NCI-H524 (cell line): ENCODE results near the gene SSBP3.

Experiments used
- DNase-seq, 2 experiments: peaks; one replicate each; lab custom pipeline; 2025; lab: John Stamatoyannopoulos, UW

The SSBP3 gene

DNA sequence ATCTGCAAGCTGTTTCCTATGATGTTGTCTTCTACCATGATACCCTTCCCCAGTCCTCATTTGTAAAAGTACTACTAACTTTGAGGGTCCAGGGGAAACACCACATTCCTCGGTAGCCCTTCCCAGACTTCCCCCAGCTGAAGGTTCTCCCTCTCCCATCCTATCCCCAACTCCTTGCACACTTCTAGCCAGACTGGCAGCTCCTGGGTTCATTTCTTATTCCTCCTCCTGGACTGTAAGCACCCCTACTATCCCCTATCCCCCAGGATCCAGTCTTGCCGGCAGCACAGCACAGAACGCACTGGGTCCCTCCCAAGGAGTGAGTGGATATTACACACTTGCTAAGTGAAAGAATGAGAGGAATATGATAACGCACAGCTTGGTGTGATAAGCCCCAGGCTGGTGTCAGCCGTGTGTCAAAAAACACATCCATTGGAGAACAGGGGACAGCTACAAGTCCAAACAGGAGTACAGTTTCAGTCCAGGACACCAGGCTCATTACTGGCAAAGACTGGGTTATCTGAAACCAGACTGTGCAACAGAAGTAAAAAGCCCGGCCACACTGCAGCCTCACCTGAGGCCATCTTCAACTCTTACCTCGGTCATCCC lies 100.2 kb downstream of the SSBP3 start:
- no peak for DNase-seq

DNA sequence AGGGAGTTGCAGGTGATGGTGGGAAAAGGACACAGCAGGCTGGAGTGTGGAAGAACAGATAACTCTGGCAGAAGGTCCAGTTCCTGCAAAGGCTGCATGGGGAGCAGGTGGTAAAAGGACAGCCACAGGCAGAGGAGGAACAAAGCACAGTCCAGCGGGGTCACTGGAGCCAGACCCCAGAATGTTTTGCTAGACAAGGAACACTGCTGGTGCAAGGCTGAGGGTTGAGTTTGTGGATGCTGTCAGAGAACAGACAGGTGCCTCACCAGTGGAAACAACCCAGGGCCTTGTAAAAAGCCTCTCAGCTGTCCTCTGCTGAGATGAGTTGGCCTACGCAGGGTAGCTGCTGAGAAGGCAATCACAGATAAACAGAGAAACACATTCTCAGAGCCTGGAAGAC lies 101.7 kb downstream of the SSBP3 start:
- DNase-seq: no peak

DNA sequence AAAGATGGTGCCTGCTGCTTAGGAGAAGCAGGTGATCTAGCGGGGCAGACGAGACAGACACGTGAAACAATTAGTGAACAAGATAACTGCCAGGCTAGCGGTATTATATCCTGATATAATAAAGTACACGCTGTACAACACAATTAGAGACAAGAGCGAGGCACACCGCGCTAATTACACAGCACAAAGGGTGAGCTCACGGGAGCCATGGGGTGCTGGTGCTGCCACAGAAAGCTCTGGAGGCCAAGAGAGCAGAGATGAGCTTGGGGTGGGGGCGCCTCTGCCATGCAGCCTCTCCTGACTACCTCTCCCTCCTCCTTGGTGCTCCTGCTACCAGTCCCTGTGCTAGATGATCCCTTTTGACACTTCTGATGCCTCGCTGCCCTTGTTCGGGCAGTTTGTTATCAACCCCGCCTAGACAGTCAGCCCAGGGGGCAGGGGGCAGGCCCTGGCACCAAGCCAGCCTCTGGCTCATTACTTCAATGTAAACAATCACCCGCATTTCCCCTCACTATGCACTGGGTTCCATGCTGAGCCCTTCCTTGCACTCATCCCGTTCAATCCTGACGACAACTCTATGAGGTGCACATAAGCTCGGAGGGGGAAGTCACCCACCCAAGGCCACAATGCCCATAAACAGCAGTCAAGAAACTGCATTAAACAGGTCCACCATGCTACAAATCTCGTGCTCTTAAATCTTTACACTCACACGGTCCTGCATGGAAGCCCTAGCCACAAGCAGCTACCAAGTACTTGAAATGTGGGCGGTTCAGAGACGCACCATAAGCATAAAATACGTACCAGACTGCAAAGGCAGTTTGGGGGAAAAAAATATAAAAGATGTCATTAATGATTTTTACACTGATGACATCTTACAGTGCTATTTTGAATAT lies 103.0 kb downstream of the SSBP3 start:
- peak in 1 of 2 experiments; percentile 41 for DNase-seq

DNA sequence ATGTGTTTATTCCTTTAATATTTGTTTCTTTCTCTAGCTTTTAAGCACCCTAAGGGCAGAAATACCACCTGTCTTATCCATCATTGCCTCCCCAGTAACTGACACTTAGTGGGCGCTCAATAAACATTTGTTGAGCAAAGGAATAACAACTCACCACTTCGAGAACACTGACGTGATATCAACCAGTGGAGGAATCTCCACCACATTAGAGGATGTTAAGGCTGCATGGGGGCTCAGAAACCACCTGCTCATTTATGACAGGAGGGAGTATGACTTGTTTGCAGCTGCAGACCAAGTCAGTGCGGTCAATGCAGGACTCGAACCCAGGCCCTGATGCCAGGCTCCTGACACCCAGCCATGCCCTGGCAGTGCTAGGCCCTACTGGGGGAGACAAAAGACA lies 103.6 kb downstream of the SSBP3 start:
- DNase-seq: no peak

DNA sequence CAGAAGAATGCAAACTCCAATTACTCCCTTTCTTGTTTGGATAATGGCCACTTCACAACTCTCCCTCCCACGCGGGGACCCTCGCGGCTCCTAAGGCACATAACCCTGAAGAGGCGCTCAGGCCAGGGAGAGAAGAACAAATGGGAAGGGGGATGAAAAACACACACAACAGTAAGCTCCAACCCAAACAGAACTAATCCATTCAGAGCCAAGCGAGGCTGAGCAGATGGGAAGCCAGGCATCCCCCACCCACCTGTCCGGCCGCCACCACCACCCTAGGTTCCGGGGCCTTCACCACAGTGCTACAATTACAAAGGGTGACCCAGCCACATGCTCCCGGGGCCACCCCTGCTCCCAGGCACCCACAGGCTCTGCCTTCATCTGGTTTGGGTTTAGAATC lies 104.7 kb downstream of the SSBP3 start:
- DNase-seq: peak; percentile 56 to 80

DNA sequence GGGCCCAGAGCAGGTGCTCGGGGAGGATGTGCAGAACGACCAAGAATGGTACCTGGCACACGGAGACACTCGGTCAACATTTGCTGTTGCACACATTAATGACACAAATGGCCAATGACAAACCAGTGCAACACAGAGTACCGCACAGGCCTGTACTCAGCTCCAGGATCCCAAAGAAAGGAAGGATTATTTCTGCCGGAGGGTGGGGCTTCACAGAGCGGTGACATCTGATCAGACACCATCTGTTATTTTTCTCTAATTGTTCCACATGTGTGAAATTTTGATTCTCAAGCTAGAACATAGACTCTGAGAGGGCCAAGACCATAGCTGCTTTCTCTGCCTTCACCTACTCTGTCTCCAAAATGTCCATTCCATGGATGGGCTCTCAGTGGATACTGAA lies 105.8 kb downstream of the SSBP3 start:
- peak; percentile 89 to 97 for DNase-seq

DNA sequence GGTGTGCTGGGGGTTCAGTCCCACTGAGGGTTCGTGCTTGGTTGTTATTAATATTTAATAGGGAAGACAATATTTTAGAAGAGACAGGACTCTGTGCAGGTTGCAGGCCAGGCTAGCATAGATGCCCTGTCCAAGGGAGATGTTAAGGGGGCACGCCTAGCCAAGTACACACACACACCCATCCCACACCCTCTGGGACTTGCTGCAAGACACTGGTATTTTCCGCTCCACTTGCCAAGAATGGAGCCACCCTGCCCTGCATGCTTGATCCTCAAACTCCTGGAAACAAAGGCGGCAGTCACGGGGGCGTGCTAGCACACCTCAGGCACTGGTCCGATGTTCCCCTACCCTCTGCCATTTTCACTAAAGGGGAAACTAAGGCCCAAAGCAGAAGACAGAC lies 107.2 kb downstream of the SSBP3 start:
- no peak for DNase-seq

DNA sequence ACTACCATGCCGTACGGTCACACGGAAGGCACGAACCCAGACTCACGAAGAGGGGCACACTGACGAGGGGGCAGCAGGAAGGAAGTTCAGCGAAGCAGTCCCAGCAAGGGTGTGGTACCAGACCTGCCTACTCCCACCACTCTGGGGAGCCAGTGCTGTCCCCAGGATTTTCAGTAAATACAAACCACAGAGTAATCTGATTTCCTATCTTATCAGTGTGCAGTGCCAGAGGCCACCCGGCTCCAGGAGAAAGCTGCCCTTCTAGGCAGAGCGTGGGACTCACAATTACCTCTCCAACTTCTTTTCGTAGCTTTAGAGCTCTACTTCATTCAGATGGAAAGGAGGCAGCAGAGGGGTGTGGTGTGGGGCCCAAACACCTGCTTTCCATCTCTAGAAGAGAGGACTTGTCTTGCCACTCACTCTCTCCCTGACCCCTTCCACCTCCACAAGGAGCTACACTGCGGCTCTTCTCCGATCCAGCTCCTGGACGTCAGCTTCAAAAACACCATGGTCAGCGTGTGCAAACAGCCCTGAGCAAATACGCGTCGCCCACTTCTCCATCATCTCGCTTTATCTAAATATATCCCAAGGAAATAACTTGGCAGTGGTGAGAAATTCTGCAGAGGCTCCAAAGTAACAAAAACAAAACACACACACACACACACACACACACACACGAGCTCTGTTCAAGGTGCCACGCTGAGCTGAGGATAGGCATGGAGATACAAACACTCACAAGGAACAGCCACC lies 107.7 kb downstream of the SSBP3 start:
- no peak for DNase-seq

DNA sequence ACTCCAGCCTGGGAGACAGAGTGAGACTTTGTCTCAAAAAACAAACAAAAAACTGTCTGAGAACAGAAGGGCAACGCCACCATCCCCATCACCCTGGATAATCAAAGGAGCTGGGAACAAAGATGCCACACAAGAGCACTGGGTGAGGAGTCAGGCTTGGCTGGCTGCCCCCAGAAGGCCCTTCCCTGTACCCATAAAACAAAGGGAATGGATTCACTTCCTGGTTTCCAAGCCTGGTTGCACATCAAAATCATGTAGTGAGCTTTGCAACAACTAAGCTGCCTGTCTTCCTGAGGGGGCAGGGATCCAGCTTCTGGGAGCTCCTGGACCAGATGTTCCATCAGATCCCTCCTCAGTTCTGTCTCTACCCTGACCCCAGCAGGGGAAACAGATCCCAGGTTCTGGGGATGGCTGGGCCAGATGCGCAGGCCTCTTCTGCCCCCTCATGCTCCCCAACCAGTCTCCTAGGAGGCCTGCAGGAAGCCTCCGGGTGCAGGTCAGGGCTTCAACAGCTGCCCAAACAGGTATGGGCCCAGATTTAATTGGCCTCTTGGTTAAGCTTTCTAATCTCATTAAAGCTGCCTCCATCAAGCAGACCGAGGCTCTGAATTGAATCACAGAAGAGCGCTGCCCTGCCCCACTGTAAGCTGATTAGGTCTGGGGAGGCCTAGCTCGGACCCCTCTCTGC lies 108.5 kb downstream of the SSBP3 start:
- peak; percentile 94 to 98 for DNase-seq

DNA sequence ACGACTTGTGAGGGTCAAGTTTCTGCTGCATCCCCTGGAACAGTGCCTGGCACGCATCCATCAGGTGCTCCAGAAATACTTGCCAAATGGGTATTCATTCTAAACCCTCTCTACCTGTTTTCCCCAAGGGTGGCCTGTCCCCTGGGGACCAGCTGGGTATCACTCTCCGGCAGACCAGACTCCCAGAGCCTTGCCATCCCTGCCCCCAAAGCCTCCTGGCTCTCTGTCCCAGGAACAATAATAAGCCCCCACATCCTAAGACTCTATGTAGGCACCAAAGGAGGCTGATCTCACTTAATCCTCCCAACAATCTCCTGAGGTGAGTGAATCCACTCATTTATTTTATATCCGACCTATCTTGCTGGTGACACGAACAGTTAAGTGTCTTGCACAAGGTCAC lies 109.5 kb downstream of the SSBP3 start:
- peak; percentile 82 to 94 for DNase-seq

DNA sequence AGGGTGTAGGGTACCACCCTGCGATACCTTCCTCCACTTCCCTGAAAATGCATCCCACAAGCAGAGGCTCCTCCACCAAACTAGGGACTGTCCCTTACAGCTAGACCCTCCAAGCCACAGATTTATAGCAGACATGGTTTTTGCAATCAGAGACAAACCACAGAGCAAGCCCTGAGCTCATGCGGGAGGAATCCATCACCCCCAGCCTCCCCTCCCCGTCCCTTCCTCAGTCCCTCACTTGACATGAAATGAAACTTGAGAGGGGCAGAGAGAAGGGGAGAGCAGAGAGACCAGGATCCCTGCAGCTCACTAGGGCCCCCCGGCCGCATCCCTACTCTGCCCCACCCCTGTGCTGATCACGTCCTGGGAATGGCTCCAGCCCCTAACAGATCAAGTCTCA lies 111.3 kb downstream of the SSBP3 start:
- no peak for DNase-seq

DNA sequence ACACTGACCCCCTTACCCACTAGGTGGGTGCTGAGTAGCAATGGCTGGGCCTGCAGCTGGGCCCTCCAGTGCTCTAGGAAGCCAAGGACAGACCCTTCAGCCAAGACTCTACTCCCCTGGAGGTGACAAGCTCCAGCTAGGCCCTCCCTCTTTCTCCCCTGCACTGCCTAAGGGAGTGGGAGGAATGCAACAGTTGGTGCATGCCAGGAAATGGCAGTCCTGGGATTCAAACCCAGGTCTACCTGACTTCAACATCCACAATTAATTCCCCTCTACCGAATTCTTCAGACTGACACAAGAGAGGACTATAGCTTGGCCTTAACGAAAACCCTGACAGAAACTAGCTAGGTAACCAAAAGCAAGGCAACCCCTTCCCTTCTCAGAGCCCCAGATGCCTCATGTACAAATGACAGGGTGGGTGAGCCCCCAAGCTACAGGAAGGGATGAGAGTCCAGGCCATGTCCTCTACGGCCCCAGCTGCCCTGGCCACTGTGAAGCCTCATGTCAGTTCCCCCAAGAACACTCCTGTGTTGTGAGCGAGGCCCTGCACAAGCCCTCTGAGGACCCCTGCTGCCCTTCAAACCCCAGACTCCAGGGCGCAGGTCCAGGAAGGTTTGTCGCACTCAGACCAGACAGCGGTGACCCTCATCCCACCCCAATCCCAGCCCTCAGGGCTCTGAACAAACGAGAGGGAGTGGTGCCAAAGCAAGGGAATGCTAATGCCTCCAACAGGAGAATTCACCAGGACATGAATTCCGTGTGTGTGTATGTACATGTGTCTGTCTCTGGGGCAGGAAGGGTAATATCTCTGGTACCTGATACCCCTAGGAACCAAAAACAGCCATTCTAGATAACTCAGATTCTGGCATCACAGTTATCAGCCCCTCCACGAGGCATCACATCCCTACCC lies 113.9 kb downstream of the SSBP3 start:
- no peak for DNase-seq

DNA sequence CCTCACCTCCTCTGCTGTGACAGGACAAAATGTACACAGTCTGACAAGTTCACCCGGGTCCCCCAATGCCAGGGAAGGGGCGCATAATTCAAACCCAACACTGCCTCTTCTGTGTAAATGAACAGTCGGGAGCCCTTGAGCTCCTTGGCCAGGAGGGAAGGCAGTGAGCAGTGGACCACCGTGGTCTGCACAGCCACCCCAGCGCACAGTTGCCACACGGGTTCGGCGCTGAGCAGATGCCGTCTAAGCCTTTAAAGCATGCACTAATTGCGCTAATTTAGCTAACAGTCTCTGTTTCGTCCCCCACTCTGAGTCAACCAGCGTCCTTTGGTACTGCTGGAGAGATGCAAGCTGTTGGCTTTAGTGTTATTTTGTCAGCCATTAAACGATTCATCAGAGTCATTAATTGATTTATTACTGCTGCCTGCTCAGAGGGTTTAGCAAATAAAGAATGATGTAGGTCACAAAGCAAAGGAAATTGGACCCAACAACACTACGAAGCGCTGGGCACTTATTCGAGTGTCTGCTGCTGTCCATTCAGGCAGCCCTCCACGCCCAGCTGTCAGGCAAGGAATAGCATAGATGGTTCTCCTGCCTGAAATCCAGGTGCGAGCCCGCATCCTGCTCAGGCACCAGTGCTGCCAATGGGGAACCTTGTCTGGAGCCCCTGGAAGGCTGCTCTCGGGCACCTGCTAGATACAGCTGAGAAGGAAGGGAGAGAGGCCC lies 114.8 kb downstream of the SSBP3 start:
- peak; percentile 60 to 76 for DNase-seq

DNA sequence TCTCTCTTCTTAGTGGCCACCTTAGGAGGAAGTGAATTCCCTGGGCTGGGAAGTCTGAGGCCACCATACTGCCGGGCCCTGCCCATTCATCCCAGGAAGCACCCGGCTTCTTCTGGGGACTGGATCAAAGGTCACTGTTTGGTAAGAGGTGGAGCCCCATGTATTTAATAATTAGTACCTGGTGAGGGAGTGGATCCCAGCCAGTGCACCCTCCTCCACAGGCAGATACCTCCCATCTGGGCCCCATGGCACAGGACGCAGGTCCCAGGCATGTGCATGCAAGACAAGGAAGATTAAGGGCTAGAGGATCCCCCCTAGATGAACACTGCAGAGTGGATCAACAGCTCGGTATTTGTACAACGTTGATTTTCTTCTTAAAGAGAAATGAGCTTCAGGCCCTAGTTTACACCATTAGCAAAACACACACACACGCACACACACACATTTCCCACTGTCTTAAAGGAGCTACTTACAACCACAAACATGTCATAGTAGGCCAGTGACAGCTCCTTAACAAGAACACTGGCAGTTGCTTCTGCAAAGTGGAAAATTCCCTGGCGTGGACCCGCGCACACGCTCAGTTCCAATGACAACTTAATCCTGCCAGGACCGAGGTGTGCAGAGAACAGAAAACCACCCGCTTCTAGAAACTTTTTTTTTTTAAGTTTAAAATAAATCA lies 115.5 kb downstream of the SSBP3 start:
- DNase-seq: peak in 1 of 2 experiments; percentile 56

DNA sequence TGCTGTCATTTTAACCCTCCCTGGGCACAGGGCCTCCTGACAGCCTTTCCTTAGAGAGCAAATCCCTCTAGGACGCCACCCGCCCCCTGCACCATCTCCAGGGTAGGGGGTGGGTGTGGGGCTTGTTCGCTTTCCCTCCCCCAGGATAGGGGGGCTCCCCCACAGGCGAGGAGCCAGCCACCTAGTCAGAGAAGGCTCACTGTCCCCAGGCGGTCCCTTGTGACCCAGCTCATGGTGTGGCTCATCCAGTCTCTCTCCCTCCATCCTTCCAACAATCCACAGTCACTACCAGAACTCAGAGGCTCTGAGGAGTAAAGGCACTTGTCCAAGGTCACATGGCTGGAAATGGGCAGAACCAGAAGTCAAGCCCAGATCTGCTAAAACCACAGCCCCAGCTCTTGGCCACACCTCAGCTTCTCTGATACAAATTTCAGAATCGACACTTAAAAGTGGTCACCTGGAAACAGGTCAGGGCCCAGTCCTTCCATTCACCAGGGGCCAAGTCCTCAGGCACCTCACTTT lies 116.4 kb downstream of the SSBP3 start:
- DNase-seq: no peak

DNA sequence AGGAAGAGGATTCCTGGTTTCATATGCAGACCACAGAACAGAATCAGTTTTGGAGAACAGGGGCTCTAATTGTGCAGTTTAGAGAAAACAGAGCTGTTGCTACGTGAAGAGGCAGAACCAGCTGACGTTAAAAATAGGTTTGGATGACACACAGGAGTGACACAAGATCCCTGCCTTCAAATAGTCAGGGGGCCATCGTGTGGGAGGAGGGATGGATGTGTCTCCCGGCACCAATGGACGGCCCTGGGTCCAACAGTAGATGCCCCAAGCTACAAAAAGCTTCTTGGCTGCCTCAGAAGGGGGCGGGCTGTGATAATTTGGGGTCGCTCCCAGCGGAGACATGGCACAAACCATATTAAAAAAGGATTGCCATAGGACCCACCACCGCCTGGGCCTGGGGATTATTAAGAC lies 118.4 kb downstream of the SSBP3 start:
- DNase-seq: no peak

DNA sequence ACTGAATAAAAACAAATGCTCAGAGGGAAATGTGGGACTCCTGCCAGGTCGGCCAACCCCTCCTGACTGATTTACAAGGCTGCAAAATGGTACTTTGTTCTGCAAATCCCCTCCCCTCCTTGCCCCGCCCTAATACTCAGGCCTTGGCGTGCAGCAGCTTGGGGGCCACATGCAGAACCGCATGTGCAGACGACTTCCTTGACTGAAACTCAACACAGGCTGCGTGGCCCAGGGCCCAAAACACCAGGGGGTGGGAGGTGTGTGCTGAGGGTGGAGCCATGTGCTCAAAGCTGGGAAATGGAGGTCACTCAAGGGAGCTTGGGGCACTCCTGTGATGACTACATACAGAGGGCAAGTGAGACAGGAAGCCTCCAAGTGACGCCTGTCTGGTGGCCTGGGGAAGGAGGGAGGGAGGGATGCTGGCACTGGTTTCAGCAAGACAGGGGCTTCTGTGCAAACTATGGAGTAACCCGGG lies 119.0 kb downstream of the SSBP3 start:
- DNase-seq: peak; percentile 59 to 77

DNA sequence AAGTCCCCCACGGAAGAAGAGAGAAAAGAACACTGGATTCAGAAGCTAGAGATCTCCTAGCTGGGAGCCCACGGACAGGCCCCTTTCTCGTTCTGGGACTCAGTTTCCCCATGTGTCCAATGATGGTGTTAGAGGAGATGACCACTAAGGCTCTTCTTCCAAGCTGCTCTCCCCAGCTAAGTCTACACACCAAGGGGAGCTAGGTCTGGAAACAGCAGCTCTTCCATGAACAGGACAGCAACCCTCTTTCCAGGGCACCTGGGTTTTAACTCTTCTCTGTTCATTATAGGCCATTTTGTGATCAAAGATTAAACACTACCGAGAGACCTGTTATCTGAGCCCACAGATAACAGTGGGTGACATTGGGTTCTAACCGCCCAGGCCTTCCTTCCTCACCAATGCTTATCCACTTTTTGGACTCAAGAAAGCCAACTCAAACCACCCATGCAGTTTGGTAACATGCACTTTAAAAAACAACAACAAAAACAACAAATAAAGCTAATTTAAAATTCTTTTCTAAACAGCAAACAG lies 120.3 kb downstream of the SSBP3 start:
- DNase-seq: no peak
